Ovary (tissue), 3 donors: ENCODE data around the gene MPPED2.

Experiments used
- CTCF ChIP-seq, 3 donors: fragments of 450-650 bp in 2 of 3; fragments of 200-600 bp in 1 of 3; IDR thresholded peaks; one replicate each; pipeline versions ENCODE4 v1.5.1 to v1.8.0; 2016 to 2022; ENCODE audit warnings: antibody characterized with exemption in 3 of 3, mild to moderate bottlenecking in 1 of 3
- EP300 ChIP-seq: sonication (generic); formaldehyde crosslinking; IDR thresholded peaks from one replicate; pipeline ENCODE4 v1.6.1; 2017; ENCODE audit warnings: antibody characterized with exemption
- donor health status: DM: no; HTN: no; CAD: no.

GRCh38 chr11:30526558-30526957 is 59.6 kb downstream of the MPPED2 start:
- no peak for TF ChIP-seq CTCF (IDR thresholded peaks at IDR 0.05)
- TF ChIP-seq EP300: no peak
